GM12878 (cell line): ENCODE results near the gene KLHL30. TPM values are rescaled to one million over a fixed set of nuclear protein-coding genes. Genes with fewer than 3 reads are reported as not detected.

Experiments used
- ATAC-seq: fragments of 200-7000 bp; cut with Tn5 transposase; 3 replicates; pipeline ENCODE4 v1.9.1; 2020; ENCODE audit warnings: mild to moderate bottlenecking, moderate library complexity
- BruUV-seq: library from RNA; stranded (reverse); fragments of 400-500 nt; replicated peaks from 2 replicates; lab custom pipeline; 2021; lab: Mats Ljungman, UMichigan
- CTCF ChIA-PET: fragments of 300-600 bp; sonication (Branson Sonifier 250); formaldehyde crosslinking; extraction: SDS; loops from one replicate; lab custom pipeline; 2021; ENCODE audit warnings: inconsistent platforms; lab: Yijun Ruan, JAX
- POLR2A ChIA-PET: fragments of 350-600 bp; formaldehyde crosslinking; extraction: SDS; loops from one replicate; lab custom pipeline; 2021; ENCODE audit warnings: inconsistent platforms; lab: Charles Lee
- RAD21 ChIA-PET: fragments of 300-600 bp; sonication (Branson Sonifier 250); formaldehyde crosslinking; loops from one replicate; lab custom pipeline; 2023; ENCODE audit warnings: antibody characterized with exemption; ENCODE audit not compliant: unreplicated experiment; lab: Charles Lee
- SMC1A ChIA-PET: fragments of 300-600 bp; sonication (Branson Sonifier 250); formaldehyde crosslinking; loops from one replicate; lab custom pipeline; 2023; ENCODE audit not compliant: unreplicated experiment, uncharacterized antibody; lab: Charles Lee
- DNase-seq: peaks from one replicate; pipeline ENCODE4 v3.0.0-alpha.2; 2011; ENCODE audit warnings: low read depth, low spot score
- FAIRE-seq: peaks from 3 replicates; lab custom pipeline; 2011; peaks lifted over from hg19 to GRCh38; lab: Jason Lieb, UNC
- H2AFZ ChIP-seq: 2 replicates; pipeline ENCODE4 v1.6.0; 2011; ENCODE audit warnings: low read depth, low read length, control low read depth; ENCODE audit not compliant: control insufficient read depth
- H3K27ac ChIP-seq: 2 replicates; pipeline ENCODE4 v1.5.1; 2011; ENCODE audit warnings: control low read depth; ENCODE audit not compliant: control insufficient read depth, insufficient read depth
- H3K27me3 ChIP-seq, 2 experiments: replicated peaks in 1 of 2; 2 replicates each; pipeline versions ENCODE4 v1.6.0 to v1.6.1; 2011; ENCODE audit warnings: low read length in 1 of 2; ENCODE audit not compliant: control insufficient read depth in 2 of 2, insufficient read depth in 2 of 2
- H3K36me3 ChIP-seq, 2 experiments: 2 replicates each; pipeline ENCODE4 v1.5.1; 2011; ENCODE audit warnings: low read length in 1 of 2; ENCODE audit not compliant: control insufficient read depth in 2 of 2, insufficient read depth in 2 of 2
- H3K4me1 ChIP-seq: 2 replicates; pipeline ENCODE4 v1.6.1; 2011; ENCODE audit warnings: mild to moderate bottlenecking, low read length, moderate library complexity, mixed read lengths; ENCODE audit not compliant: control insufficient read depth, insufficient read depth
- H3K4me2 ChIP-seq: 2 replicates; pipeline ENCODE4 v1.6.0; 2011; ENCODE audit warnings: control low read depth; ENCODE audit not compliant: control insufficient read depth, insufficient read depth
- H3K4me3 ChIP-seq: fragments of 200-600 bp; sonication (generic); 2 replicates; pipeline ENCODE4 v1.5.1; 2016
- H3K79me2 ChIP-seq: 2 replicates; pipeline ENCODE4 v1.6.0; 2011; ENCODE audit warnings: low read length; ENCODE audit not compliant: control insufficient read depth, insufficient read depth
- H3K9ac ChIP-seq: 2 replicates; pipeline ENCODE4 v1.8.0; 2011; ENCODE audit warnings: low read length, control low read depth, mixed read lengths; ENCODE audit not compliant: control insufficient read depth, insufficient read depth
- H3K9me3 ChIP-seq: replicated peaks from 3 replicates; pipeline ENCODE4 v1.5.1; 2011; ENCODE audit warnings: mild to moderate bottlenecking, low read length; ENCODE audit not compliant: control insufficient read depth, insufficient read depth
- H4K20me1 ChIP-seq: 2 replicates; pipeline ENCODE4 v1.6.0; 2011; ENCODE audit not compliant: control insufficient read depth, insufficient read depth
- MAX ChIP-seq: IDR thresholded peaks from 2 replicates; pipeline ENCODE4 v1.6.1; 2012; ENCODE audit warnings: low read depth, low read length, improper control_type of control experiment
- POLR2AphosphoS2 ChIP-seq: IDR thresholded peaks from 2 replicates; pipeline ENCODE4 v1.6.1; 2011; ENCODE audit warnings: low read depth, mild to moderate bottlenecking, low read length, improper control_type of control experiment, moderate library complexity
- SPI1 ChIP-seq: IDR thresholded peaks from 2 replicates; pipeline ENCODE4 v1.6.1; 2011; ENCODE audit warnings: low read depth, mild to moderate bottlenecking, low read length, moderate library complexity, borderline replicate concordance; ENCODE audit not compliant: insufficient read depth
- TARDBP ChIP-seq: IDR thresholded peaks from 2 replicates; pipeline ENCODE4 v1.6.1; 2016; ENCODE audit warnings: borderline replicate concordance
- ZNF274 ChIP-seq: IDR thresholded peaks from one replicate; pipeline ENCODE4 v1.8.0; 2011; ENCODE audit not compliant: insufficient read length, insufficient read depth
- WGBS: methylation state at CpG from one replicate; pipeline ENCODE4 v1.1.6; 2016; ENCODE audit warnings: low lambda C conversion rate; ENCODE audit not compliant: insufficient replicate concordance, insufficient coverage; ENCODE audit errors: missing lambda C conversion rate; 5-methylcytosine and 5-hydroxymethylcytosine counted together
- in situ Hi-C: fragments of 300-500 bp; cut with MboI; formaldehyde crosslinking; loops from 9 replicates; pipeline ENCODE4 v1.14.3; 2018; ENCODE audit warnings: mixed read lengths
- intact Hi-C: fragments of 100-400 bp; cut with micrococcal nuclease; formaldehyde crosslinking; loops from one replicate; pipeline ENCODE4 v1.14.2; 2022; ENCODE audit not compliant: unreplicated experiment
- polyA plus RNA-seq, 11 experiments: library from polyadenylated mRNA; depleted of rRNA in 4 of 11; unstranded in 6 of 11; stranded (reverse) in 5 of 11; fragments of >200 nt; fragmentation: Nextera tagmentation in 4 of 11; fragmentation: Illumina TruSeq in 1 of 11; extraction: Ambion mirVana in 4 of 11; extraction: Trizol in 1 of 11; gene quantifications; 1 replicate in 1 of 11; 2 replicates in 10 of 11; pipeline versions ENCODE4 v1.2.1 to v1.2.3, GENCODE V29; 2011 to 2016; ENCODE audit warnings: inconsistent platforms in 2 of 11, missing spikeins in 2 of 11, low read depth in 1 of 11
- total RNA-seq, 4 experiments: library from RNA; depleted of rRNA in 3 of 4; stranded (reverse); fragments of >200 nt in 3 of 4; fragmentation: Illumina TruSeq in 1 of 4; extraction: Trizol in 1 of 4; gene quantifications; 2 replicates each; pipeline versions ENCODE4 v1.2.1 to v1.2.3, GENCODE V29; 2013 to 2021

The KLHL30 gene
- total and polyA plus RNA-seq, 10 of the 15 experiments (the other 5 are each of a cell fraction or from before 2014, with no cell fraction given) = 0.03 TPM; not detected in 9

- intact Hi-C loops = no loop called here
- Histone ChIP-seq H3K36me3 (peaks cover 0 to 2% of the 10 kb centered on the region in 2 experiments; a peak in 1 of 4 replicates), H4K20me1 (no peaks in the 10 kb centered on the region), H2AFZ (peak overlapping the region; percentile 37), H3K4me3 (no peak overlapping the region), H3K9me3 (no peaks in the 10 kb centered on the region), H3K4me1 (peaks cover 11% of the 10 kb centered on the region)
- ChIA-PET CTCF (interaction anchor here (0.8 to 1.6 kb wide), 4 partner anchors 12 to 241 kb away, joined by 3 to 4 read pairs (median 4); no protein-coding TSS in a partner anchor), POLR2A (interaction anchor here (0.7 to 1.9 kb wide), 4 partner anchors 9 to 38 kb away, joined by 3 to 13 read pairs (median 4); no protein-coding TSS in a partner anchor)
- DNase-seq = no peak
- TF ChIP-seq MAX (no peak), POLR2AphosphoS2 (no peak), ZNF274 (no peak), TARDBP (no peak), SPI1 (0 out of 2 replicates have a peak, but pooled peaks have one; percentile 17)
- TF ChIP-seq, all 136 proteins: peak for 1
- H3K9ac ChIP-seq = no peak overlapping the region
- FAIRE-seq (no peak), ATAC-seq (peak; percentile 28)
- WGBS = 34% methylated on average over 17 of the region's 17 CpGs
- H3K27ac ChIP-seq = no peak overlapping the region; the same call in 1 of the 2 replicates
- H3K79me2 ChIP-seq = no peaks in the 10 kb centered on the region
- SMC1A ChIA-PET = interaction anchor here (0.9 to 2.3 kb wide), 3 partner anchors 10 to 30 kb away, joined by 3 to 8 read pairs (median 7); no protein-coding TSS in a partner anchor
- no peaks in the 10 kb centered on the region for H3K27me3 ChIP-seq
- no peak overlapping the region for H3K4me2 ChIP-seq
- RAD21 ChIA-PET = interaction anchor here (0.9 to 3.5 kb wide), 5 partner anchors 10 to 111 kb away, joined by 3 to 9 read pairs (median 7); partner anchors contain the start of gene SCLY
- in situ Hi-C loops = no loop called here
- BruUV-seq = TSS peak; percentile 67
Measured at GRCh38 chr2:238098901-238099713, 39.4 kb upstream of the KLHL30 start.
